ENCODE measurements around the gene PIGU.

DNA sequence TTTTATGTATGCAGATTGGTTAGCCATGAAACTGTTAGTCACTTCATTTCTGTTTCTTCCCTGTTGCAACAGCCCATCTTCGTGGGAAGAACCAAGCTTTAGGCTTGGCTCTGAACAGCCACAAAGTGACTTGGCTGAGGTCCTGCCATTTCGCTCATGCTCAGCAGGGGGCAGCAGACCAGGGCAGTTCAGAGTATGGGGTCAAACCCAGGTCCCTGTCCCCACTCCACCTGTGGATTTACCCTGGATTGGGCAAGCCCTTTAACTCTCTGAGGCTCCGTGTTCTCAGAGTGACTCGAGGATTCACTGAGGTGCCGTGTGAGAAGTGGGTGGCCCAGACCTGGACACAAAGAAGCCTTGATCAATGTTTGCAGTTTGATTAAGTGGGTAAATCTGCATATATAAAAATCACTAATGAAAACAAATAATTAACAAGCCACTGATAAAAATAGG is 138.2 kb downstream of the PIGU start:
- TF ChIP-seq, protein P1, sequence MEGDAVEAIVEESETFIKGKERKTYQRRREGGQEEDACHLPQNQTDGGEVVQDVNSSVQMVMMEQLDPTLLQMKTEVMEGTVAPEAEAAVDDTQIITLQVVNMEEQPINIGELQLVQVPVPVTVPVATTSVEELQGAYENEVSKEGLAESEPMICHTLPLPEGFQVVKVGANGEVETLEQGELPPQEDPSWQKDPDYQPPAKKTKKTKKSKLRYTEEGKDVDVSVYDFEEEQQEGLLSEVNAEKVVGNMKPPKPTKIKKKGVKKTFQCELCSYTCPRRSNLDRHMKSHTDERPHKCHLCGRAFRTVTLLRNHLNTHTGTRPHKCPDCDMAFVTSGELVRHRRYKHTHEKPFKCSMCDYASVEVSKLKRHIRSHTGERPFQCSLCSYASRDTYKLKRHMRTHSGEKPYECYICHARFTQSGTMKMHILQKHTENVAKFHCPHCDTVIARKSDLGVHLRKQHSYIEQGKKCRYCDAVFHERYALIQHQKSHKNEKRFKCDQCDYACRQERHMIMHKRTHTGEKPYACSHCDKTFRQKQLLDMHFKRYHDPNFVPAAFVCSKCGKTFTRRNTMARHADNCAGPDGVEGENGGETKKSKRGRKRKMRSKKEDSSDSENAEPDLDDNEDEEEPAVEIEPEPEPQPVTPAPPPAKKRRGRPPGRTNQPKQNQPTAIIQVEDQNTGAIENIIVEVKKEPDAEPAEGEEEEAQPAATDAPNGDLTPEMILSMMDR (IDR thresholded peaks at IDR 0.05), result peak in 1 of 3 donors; percentile 60
- TF ChIP-seq POLR2A (IDR thresholded peaks at IDR 0.05), result no peak

Data from lower leg skin (tissue), 3 donors.